B cell (primary cell): ENCODE data around the gene KLHDC7A. TPM values are rescaled to one million over a fixed set of nuclear protein-coding genes. Genes with fewer than 3 reads are reported as not detected.

Experiments
- ATAC-seq: fragments of 200-7000 bp; cut with Tn5 transposase; one replicate; pipeline ENCODE4 v1.10.0; 2021; ENCODE audit warnings: low read depth, mild to moderate bottlenecking, moderate number of reproducible peaks, moderate library complexity
- CTCF ChIA-PET: fragments of 350-600 bp; sonication (Branson Sonifier 250); formaldehyde crosslinking; loops from one replicate; lab custom pipeline; 2021; ENCODE audit warnings: antibody characterized with exemption, inconsistent platforms; lab: Charles Lee
- POLR2A ChIA-PET: fragments of 350-600 bp; sonication (Branson Sonifier 250); formaldehyde crosslinking; loops from one replicate; lab custom pipeline; 2021; ENCODE audit warnings: antibody characterized with exemption; lab: Charles Lee
- DNase-seq: peaks from one replicate; pipeline ENCODE4 v3.0.0; 2013
- H2AFZ ChIP-seq: 2 replicates; pipeline ENCODE4 v1.6.1; 2012; ENCODE audit warnings: mild to moderate bottlenecking, low read depth, low read length; ENCODE audit not compliant: insufficient read depth, poor library complexity, severe bottlenecking
- H3K27ac ChIP-seq, 2 donors: 1 replicate in 1 of 2; 2 replicates in 1 of 2; pipeline ENCODE4 v1.5.1; 2012 to 2013; ENCODE audit warnings: low read length in 2 of 2, mild to moderate bottlenecking in 2 of 2, moderate library complexity in 1 of 2
- H3K27me3 ChIP-seq, 4 experiments: fragments of 200-600 bp in 1 of 4; sonication (generic) in 1 of 4; replicated peaks in 1 of 4; 1 replicate in 2 of 4; 2 replicates in 2 of 4; pipeline versions ENCODE4 v1.6.1 to v1.7.0; 2013 to 2016; ENCODE audit warnings: low read length in 3 of 4, mild to moderate bottlenecking in 2 of 4, mixed read lengths in 1 of 4, moderate library complexity in 1 of 4; ENCODE audit not compliant: insufficient read depth in 4 of 4, control insufficient read depth in 3 of 4; ENCODE audit errors: control extremely low read depth in 1 of 4
- H3K36me3 ChIP-seq, 2 experiments: replicated peaks in 1 of 2; 1 replicate in 1 of 2; 2 replicates in 1 of 2; pipeline versions ENCODE4 v1.6.1 to v1.7.1; 2013; ENCODE audit warnings: low read length in 1 of 2; ENCODE audit not compliant: insufficient read depth in 2 of 2, control insufficient read depth in 1 of 2; ENCODE audit errors: control extremely low read depth in 1 of 2, extremely low read depth in 1 of 2
- H3K4me1 ChIP-seq, 2 donors: fragments of 200-600 bp in 1 of 2; sonication (generic) in 1 of 2; 1 replicate in 1 of 2; 2 replicates in 1 of 2; pipeline versions ENCODE4 v1.5.1 to v1.6.1; 2013 to 2017; ENCODE audit warnings: low read length in 2 of 2; ENCODE audit not compliant: control insufficient read depth in 2 of 2, insufficient read depth in 2 of 2
- H3K4me2 ChIP-seq: replicated peaks from 2 replicates; pipeline ENCODE3; 2012; ENCODE audit warnings: mild to moderate bottlenecking, low read depth, low read length; ENCODE audit not compliant: poor library complexity, severe bottlenecking
- H3K4me3 ChIP-seq, 5 experiments: fragments of 200-600 bp in 1 of 5; sonication (generic) in 1 of 5; 1 replicate in 3 of 5; 2 replicates in 2 of 5; pipeline versions ENCODE4 v1.5.1 to v1.7.0; 2011 to 2016; ENCODE audit warnings: low read length in 4 of 5, mild to moderate bottlenecking in 4 of 5, low read depth in 2 of 5, control low read depth in 1 of 5, moderate library complexity in 1 of 5; ENCODE audit not compliant: insufficient read depth in 1 of 5; ENCODE audit errors: control extremely low read depth in 1 of 5, extremely low read depth in 1 of 5
- H3K79me2 ChIP-seq: fragments of 200-600 bp; sonication (generic); one replicate; pipeline ENCODE4 v1.6.0; 2016; ENCODE audit warnings: low read length; ENCODE audit not compliant: control insufficient read depth, insufficient read depth
- H3K9ac ChIP-seq: fragments of 200-600 bp; sonication (generic); 2 replicates; pipeline ENCODE4 v1.6.1; 2017; ENCODE audit warnings: mild to moderate bottlenecking, low read length, moderate library complexity
- H3K9me3 ChIP-seq, 3 donors: one replicate each; pipeline versions ENCODE4 v1.6.1 to v1.7.1; 2013; ENCODE audit warnings: low read length in 2 of 3; ENCODE audit not compliant: control insufficient read depth in 2 of 3, insufficient read depth in 1 of 3; ENCODE audit errors: control extremely low read depth in 1 of 3
- H4K20me1 ChIP-seq: 2 replicates; pipeline ENCODE4 v1.6.0; 2012; ENCODE audit warnings: mild to moderate bottlenecking, low read length; ENCODE audit not compliant: insufficient read depth, control insufficient read depth, poor library complexity, severe bottlenecking
- H3K27ac Mint-ChIP-seq: one replicate; pipeline ENCODE4 v1.8.0; 2021; ENCODE audit warnings: mixed read lengths
- H3K27me3 Mint-ChIP-seq: one replicate; pipeline ENCODE4 v1.8.0; 2021; ENCODE audit warnings: mixed read lengths
- H3K4me1 Mint-ChIP-seq: one replicate; pipeline ENCODE4 v1.8.0; 2021; ENCODE audit warnings: mixed read lengths
- H3K4me3 Mint-ChIP-seq: one replicate; pipeline ENCODE4 v1.8.0; 2021; ENCODE audit warnings: mixed read lengths
- H3K9me3 Mint-ChIP-seq: one replicate; pipeline ENCODE4 v1.8.0; 2022; ENCODE audit warnings: mixed read lengths; ENCODE audit not compliant: insufficient read depth
- CTCF ChIP-seq: fragments of 200-600 bp; IDR thresholded peaks from one replicate; pipeline ENCODE4 v1.8.0; 2022; ENCODE audit warnings: antibody characterized with exemption, mild to moderate bottlenecking
- EZH2 ChIP-seq: IDR thresholded peaks from 2 replicates; pipeline ENCODE4 v1.6.1; 2012; ENCODE audit warnings: borderline replicate concordance, low read depth, mild to moderate bottlenecking, moderate library complexity, low read length; ENCODE audit not compliant: insufficient read depth, poor library complexity, severe bottlenecking
- WGBS: methylation state at CpG from one replicate; pipeline ENCODE4 v1.1.5; 2013; ENCODE audit warnings: missing lambda C conversion rate; ENCODE audit not compliant: insufficient coverage; 5-methylcytosine and 5-hydroxymethylcytosine counted together
- intact Hi-C: fragments of 100-400 bp; cut with micrococcal nuclease; formaldehyde crosslinking; loops from one replicate; pipeline ENCODE4 v1.10.0; 2022
- polyA plus RNA-seq: library from polyadenylated mRNA; depleted of rRNA; stranded (reverse); fragments of >200 nt; gene quantifications from 2 replicates; pipeline ENCODE4 v1.2.3, GENCODE V29; 2012
- total RNA-seq, 2 donors: library from RNA; stranded (reverse); fragments of 120-200 nt in 1 of 2; gene quantifications; 1 replicate in 1 of 2; 2 replicates in 1 of 2; pipeline versions ENCODE4 v1.2.3 to v1.2.4, GENCODE V29; 2013 to 2022

KLHDC7A gene
- total and polyA plus RNA-seq, 2 donors (not counting 1 experiment from before 2014, with no cell fraction given), result not detected

- Mint-ChIP-seq H3K27me3 (peaks cover 26% of the 10 kb centered on the region), H3K9me3 (no peaks in the 10 kb centered on the region), H3K4me3 (no peak overlapping the region), H3K4me1 (peaks cover 4% of the 10 kb centered on the region), H3K27ac (no peak overlapping the region)
- Histone ChIP-seq H3K27ac (no peak overlapping the region), H3K4me3 (no peak overlapping the region), H3K4me2 (no peak overlapping the region), H3K9ac (no peak overlapping the region), H3K79me2 (no peaks in the 10 kb centered on the region), H3K9me3 (peaks cover 0 to 8% (median 0%) of the 10 kb centered on the region in 3 donors), H2AFZ (no peak overlapping the region), H3K27me3 (peaks cover 0 to 7% (median 0%) of the 10 kb centered on the region in 4 experiments), H3K4me1 (peaks cover 0 to 8% of the 10 kb centered on the region in 2 donors), H4K20me1 (no peaks in the 10 kb centered on the region), H3K36me3 (no peaks in the 10 kb centered on the region)
- ChIA-PET CTCF (interaction anchor here (0.6 kb wide), 1 partner anchor 28 kb away, joined by 3 read pairs; no protein-coding TSS in a partner anchor), POLR2A (no interaction called here)
- TF ChIP-seq EZH2 (no peak), CTCF (no peak)
- no peak for DNase-seq
- 60% methylated on average over 1 of the region's 3 CpGs for WGBS
- intact Hi-C loops, result no loop called here
- ATAC-seq, result no peak
Observed at GRCh38 chr1:18494304-18494703, 13.6 kb downstream of the KLHDC7A start.

GRCh38 chr1:18495635-18496034 is 14.9 kb downstream of the KLHDC7A start:
- CTCF ChIA-PET, result no interaction called here
- ATAC-seq (no peak), DNase-seq (no peak)
- Histone ChIP-seq H3K4me3 (no peak overlapping the region), H3K27ac (no peak overlapping the region), H3K79me2 (no peaks in the 10 kb centered on the region), H2AFZ (no peak overlapping the region), H3K27me3 (peaks cover 0 to 11% (median 0%) of the 10 kb centered on the region in 4 experiments), H3K4me1 (peaks cover 0 to 4% of the 10 kb centered on the region in 2 donors), H3K4me2 (no peak overlapping the region), H4K20me1 (no peaks in the 10 kb centered on the region), H3K9me3 (no peaks in the 10 kb centered on the region), H3K9ac (no peak overlapping the region), H3K36me3 (no peaks in the 10 kb centered on the region)
- H3K9me3 Mint-ChIP-seq, result peaks cover 2% of the 10 kb centered on the region
- POLR2A ChIA-PET, result no interaction called here
- no peak overlapping the region for H3K27ac Mint-ChIP-seq
- intact Hi-C loops, result no loop called here
- H3K4me3 Mint-ChIP-seq, result no peak overlapping the region
- H3K4me1 Mint-ChIP-seq, result peaks cover 4% of the 10 kb centered on the region
- WGBS, result 70% methylated on average over 5 of the region's 5 CpGs
- TF ChIP-seq CTCF (no peak), EZH2 (no peak)
- H3K27me3 Mint-ChIP-seq, result peaks cover 38% of the 10 kb centered on the region
